ENCODE results near the gene IGFBP2.

GRCh38 chr2:216680951-216681629 is 47.9 kb downstream of the IGFBP2 start:
- TF ChIP-seq SMAD4 (CRISPR knock-in tag; conservative IDR thresholded peaks at IDR 0.05) (no peak), SLC30A9 (CRISPR knock-in tag; IDR thresholded peaks at IDR 0.05) (no peak), ATF2 (CRISPR knock-in tag; IDR thresholded peaks at IDR 0.05) (no peak), ELF4 (CRISPR knock-in tag; IDR thresholded peaks at IDR 0.05) (no peak), ZNF3 (CRISPR knock-in tag; IDR thresholded peaks at IDR 0.05) (no peak), ZNF639 (CRISPR knock-in tag; conservative IDR thresholded peaks at IDR 0.05 in 1 of 2, IDR thresholded peaks at IDR 0.05 in 1 of 2) (no peak), JUN (IDR thresholded peaks at IDR 0.05; ENCODE audit: borderline replicate concordance, low read depth, low read length) (no peak), JUN (CRISPR knock-in tag; IDR thresholded peaks at IDR 0.05; ENCODE audit: borderline replicate concordance) (no peak), PHB2 (IDR thresholded peaks at IDR 0.05; ENCODE audit: low read depth) (no peak), ZSCAN32 (CRISPR knock-in tag; IDR thresholded peaks at IDR 0.05) (no peak), POLR2G (IDR thresholded peaks at IDR 0.05; ENCODE audit: low read depth, low read length) (no peak), MXD1 (CRISPR knock-in tag; IDR thresholded peaks at IDR 0.05; ENCODE audit: borderline replicate concordance, poor library complexity, severe bottlenecking) (no peak), RBM22 (IDR thresholded peaks at IDR 0.05; ENCODE audit: low read depth, low read length, poor library complexity, severe bottlenecking) (no peak), ZNF79 (CRISPR knock-in tag; IDR thresholded peaks at IDR 0.05; ENCODE audit: low read depth) (no peak), NONO (IDR thresholded peaks at IDR 0.05; ENCODE audit: low read depth in 2 of 2, low read length in 1 of 2) (no peak)
